ENCODE measurements around the gene CALCOCO2.
"Not testable (repeated sequence)": the region's sequence is repeated elsewhere in the genome, so short reads cannot be mapped to it uniquely, and the experiment has no call there.

The CALCOCO2 gene

GRCh38 chr17:48830840-48831548, at the start of gene CALCOCO2:
Gene CALCOCO2, plus strand, starts transcription at chr17:48831035. Its CDS starts 10,673 bp downstream, at chr17:48841708.
- DNase-seq (ENCODE audit: extremely low read depth in 1 of 2, low read depth in 1 of 2): peak; percentile 79 to 84

- DNase-seq (ENCODE audit: extremely low read depth in 1 of 2, low read depth in 1 of 2): no peak
These were observed 43.0 kb upstream of the CALCOCO2 start for GRCh38 chr17:48787828-48788227.

- DNase-seq (ENCODE audit: extremely low read depth in 1 of 2, low read depth in 1 of 2): no peak
These were observed 40.2 kb upstream of the CALCOCO2 start for GRCh38 chr17:48790607-48791127.

- peak in 1 of 2 donors; percentile 2 for DNase-seq (ENCODE audit: extremely low read depth in 1 of 2, low read depth in 1 of 2)
These were observed 39.5 kb upstream of the CALCOCO2 start for GRCh38 chr17:48791128-48792032.

- no peak for DNase-seq (ENCODE audit: extremely low read depth in 1 of 2, low read depth in 1 of 2)
These were observed 38.6 kb upstream of the CALCOCO2 start for GRCh38 chr17:48792033-48792798.

GRCh38 chr17:48795444-48796162, 35.2 kb upstream of the CALCOCO2 start:
- DNase-seq (ENCODE audit: extremely low read depth in 1 of 2, low read depth in 1 of 2): no peak

- not testable (repeated sequence) for DNase-seq (ENCODE audit: extremely low read depth in 1 of 2, low read depth in 1 of 2)
These were observed 34.7 kb upstream of the CALCOCO2 start for GRCh38 chr17:48796163-48796522.

GRCh38 chr17:48799069-48799723, 31.6 kb upstream of the CALCOCO2 start:
- DNase-seq (ENCODE audit: extremely low read depth in 1 of 2, low read depth in 1 of 2): no peak

- no peak for DNase-seq (ENCODE audit: extremely low read depth in 1 of 2, low read depth in 1 of 2)
These were observed 30.1 kb upstream of the CALCOCO2 start for GRCh38 chr17:48800626-48801217.

- DNase-seq (ENCODE audit: extremely low read depth in 1 of 2, low read depth in 1 of 2): peak; percentile 16 to 42
These were observed 25.9 kb upstream of the CALCOCO2 start for GRCh38 chr17:48804936-48805411.

- DNase-seq (ENCODE audit: extremely low read depth in 1 of 2, low read depth in 1 of 2): no peak
These were observed 21.7 kb upstream of the CALCOCO2 start for GRCh38 chr17:48809182-48809581.

- DNase-seq (ENCODE audit: extremely low read depth in 1 of 2, low read depth in 1 of 2): no peak
These were observed 18.8 kb upstream of the CALCOCO2 start for GRCh38 chr17:48812001-48812400.

- DNase-seq (ENCODE audit: extremely low read depth in 1 of 2, low read depth in 1 of 2): peak in 1 of 2 donors; percentile 17
These were observed 16.3 kb upstream of the CALCOCO2 start for GRCh38 chr17:48814504-48814903.

GRCh38 chr17:48815311-48815710, 15.5 kb upstream of the CALCOCO2 start:
- DNase-seq (ENCODE audit: extremely low read depth in 1 of 2, low read depth in 1 of 2): no peak

GRCh38 chr17:48816438-48816773, 14.4 kb upstream of the CALCOCO2 start:
- DNase-seq (ENCODE audit: extremely low read depth in 1 of 2, low read depth in 1 of 2): no peak

GRCh38 chr17:48816774-48817590, 13.9 kb upstream of the CALCOCO2 start, which contains the start of gene TTLL6:
Gene TTLL6, minus strand, starts transcription at chr17:48817229. Its CDS starts 157 bp downstream, at chr17:48817072.
- peak in 1 of 2 donors; percentile 57 for DNase-seq (ENCODE audit: extremely low read depth in 1 of 2, low read depth in 1 of 2)

- no peak for DNase-seq (ENCODE audit: extremely low read depth in 1 of 2, low read depth in 1 of 2)
These were observed 12.4 kb upstream of the CALCOCO2 start for GRCh38 chr17:48818361-48818841.

- no peak for DNase-seq (ENCODE audit: extremely low read depth in 1 of 2, low read depth in 1 of 2)
These were observed 11.4 kb upstream of the CALCOCO2 start for GRCh38 chr17:48819466-48819865.

Measured in stimulated activated CD8-positive, alpha-beta memory T cell treated with anti-CD3 and anti-CD28 coated beads, Interleukin-7, amount 100 ng/mL, for 48 hours (primary cell).